ENCODE results near the gene GPATCH1.

- TF ChIP-seq CTCF (IDR thresholded peaks at IDR 0.05) (no peak), POLR2A (IDR thresholded peaks at IDR 0.05) (no peak), POLR2AphosphoS5 (IDR thresholded peaks at IDR 0.05) (no peak)
These were observed 94.3 kb downstream of the GPATCH1 start for GRCh38 chr19:33175156-33175782.

Data from prostate gland (tissue), 2 donors.